Activated CD4-positive, alpha-beta T cell treated with anti-CD3 and anti-CD28 coated beads for 4 hours (primary cell): ENCODE measurements around the gene PCNX4.

Experiments
- DNase-seq, 2 donors: peaks; one replicate each; pipeline ENCODE4 v3.0.0-alpha.2; 2020

Gene PCNX4

DNA sequence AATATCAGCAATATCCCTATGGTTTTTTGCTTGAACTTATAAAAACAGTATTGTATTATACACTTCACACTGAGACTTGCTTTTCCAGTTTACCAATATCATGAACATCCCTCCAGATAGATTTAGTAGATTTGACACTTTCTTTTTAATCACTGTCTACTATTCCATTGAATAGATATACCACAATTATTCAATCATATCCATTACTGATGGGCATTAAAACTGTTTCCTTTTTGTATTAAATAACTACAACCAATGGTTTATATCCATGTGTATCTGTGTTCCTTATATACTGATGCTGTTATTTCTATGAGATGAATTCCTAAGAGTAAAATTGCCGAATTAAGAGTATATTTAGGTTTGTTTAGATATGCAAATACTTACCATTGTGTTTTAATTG, 86.4 kb downstream of the PCNX4 start:
- no peak for DNase-seq

- DNase-seq, result no peak
These were observed 87.1 kb downstream of the PCNX4 start for GRCh38 chr14:60178820-60179219.

- DNase-seq, result no peak
These were observed 87.7 kb downstream of the PCNX4 start for GRCh38 chr14:60179431-60179869.

GRCh38 chr14:60183138-60183537, 91.4 kb downstream of the PCNX4 start:
- no peak for DNase-seq

- DNase-seq, result no peak
These were observed 92.0 kb downstream of the PCNX4 start for GRCh38 chr14:60183741-60184140.

DNA sequence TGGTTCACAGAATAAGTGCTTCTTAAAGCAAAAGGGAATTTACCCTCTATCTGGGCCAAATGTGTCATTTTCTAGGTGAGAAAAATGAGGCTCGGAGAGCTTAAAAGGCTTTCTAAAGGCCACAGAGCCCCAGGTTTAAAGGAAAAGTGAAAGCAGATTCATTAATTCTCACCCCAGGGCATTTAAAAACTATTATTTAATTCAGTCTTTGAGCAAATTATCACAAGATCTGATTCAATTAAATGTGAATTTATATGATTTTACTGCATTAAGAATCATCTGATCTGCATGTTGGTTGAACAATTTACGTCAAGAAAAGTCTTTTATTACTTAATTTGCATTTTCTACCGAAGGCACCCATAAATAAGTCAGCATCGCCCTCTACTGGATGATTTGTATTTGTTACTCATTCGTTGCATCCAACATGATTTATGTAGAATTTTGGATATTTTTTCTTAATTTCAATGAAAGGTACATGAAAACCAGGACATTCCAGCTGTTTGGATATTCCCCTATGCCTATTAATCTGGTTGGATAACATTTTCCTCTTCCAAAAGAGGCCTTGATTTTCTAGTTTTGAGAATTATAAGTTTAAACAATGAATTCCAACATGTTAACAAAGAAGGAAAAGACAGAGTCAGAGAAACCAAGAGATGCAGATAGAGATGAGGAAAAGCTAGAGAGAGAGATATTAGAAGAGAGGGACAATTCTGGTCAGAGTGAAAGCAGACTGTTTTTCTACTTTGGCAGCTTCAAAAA, 92.6 kb downstream of the PCNX4 start:
- DNase-seq, result peak in 1 of 2 donors; percentile 50

- DNase-seq, result no peak
These were observed 93.3 kb downstream of the PCNX4 start for GRCh38 chr14:60184905-60185555.

DNA sequence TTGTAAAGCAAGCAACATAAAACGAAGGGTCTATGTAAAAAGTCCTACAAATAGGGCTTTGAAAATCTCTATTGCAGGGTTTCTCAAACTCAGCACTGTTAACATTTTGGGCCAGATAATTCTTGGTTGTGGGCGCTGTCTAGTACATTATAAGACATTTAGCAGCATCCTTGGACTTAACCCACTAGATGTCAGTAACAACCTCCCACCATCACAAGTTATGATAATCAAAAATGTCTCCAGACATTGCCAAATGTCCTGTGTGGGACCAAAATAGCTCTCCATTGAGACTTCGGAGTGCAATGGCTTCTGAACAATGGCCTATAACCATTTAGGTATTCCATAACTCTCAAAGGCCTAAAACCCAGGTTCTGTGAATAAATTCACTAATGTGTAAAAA, 96.4 kb downstream of the PCNX4 start:
- DNase-seq, result no peak

- no peak for DNase-seq
These were observed 97.0 kb downstream of the PCNX4 start for GRCh38 chr14:60188696-60189095.

DNA sequence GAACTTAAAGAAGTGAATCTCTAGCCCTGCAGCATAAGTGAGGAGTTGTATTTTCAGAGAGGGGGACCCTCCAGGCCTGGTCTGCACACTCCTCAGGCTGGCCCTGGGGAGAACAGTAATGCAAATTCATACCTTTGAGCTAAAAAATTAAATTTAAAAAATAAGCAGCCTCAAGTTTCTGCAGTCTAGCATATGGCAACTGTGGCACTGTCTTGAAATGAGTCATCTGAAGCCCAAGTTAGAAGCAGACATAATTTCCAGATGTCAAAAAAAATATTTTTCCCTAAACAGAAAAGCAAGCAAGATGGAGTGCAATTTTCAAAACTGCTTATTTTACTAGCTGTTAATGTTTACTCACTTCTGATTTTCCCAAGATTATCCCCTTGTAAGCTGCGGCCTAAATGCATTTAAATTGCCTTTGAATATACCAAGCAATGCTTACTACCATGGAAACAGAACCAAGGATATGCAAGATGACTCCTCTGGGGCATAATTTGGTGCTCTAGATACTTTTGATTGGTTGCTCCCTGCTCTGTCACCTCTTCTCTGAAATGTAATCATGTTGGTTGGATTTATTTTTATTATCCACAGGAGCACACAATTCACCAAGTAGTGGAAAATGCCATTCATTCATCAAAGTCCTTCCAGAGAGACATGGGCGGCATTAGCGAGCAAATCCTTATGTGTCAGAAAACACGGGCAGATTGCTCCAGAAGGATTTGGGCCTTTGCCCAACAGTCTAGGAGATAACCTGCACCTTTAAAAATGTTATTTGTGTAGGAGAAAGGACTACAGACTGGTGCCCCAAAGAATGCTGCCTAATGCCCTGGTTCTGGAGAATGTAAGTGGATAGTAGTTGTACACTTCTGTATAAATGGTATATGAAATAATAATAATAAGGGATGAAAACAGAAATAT, 98.5 kb downstream of the PCNX4 start:
- DNase-seq, result no peak

GRCh38 chr14:60195179-60195810, 103.6 kb downstream of the PCNX4 start:
- no peak for DNase-seq

- no peak for DNase-seq
These were observed 104.6 kb downstream of the PCNX4 start for GRCh38 chr14:60196291-60196690.

GRCh38 chr14:60197629-60198303, 106.0 kb downstream of the PCNX4 start:
- no peak for DNase-seq

- no peak for DNase-seq
These were observed 107.6 kb downstream of the PCNX4 start for GRCh38 chr14:60199321-60199720.

- DNase-seq, result no peak
These were observed 112.5 kb downstream of the PCNX4 start for GRCh38 chr14:60204104-60204842.

DNA sequence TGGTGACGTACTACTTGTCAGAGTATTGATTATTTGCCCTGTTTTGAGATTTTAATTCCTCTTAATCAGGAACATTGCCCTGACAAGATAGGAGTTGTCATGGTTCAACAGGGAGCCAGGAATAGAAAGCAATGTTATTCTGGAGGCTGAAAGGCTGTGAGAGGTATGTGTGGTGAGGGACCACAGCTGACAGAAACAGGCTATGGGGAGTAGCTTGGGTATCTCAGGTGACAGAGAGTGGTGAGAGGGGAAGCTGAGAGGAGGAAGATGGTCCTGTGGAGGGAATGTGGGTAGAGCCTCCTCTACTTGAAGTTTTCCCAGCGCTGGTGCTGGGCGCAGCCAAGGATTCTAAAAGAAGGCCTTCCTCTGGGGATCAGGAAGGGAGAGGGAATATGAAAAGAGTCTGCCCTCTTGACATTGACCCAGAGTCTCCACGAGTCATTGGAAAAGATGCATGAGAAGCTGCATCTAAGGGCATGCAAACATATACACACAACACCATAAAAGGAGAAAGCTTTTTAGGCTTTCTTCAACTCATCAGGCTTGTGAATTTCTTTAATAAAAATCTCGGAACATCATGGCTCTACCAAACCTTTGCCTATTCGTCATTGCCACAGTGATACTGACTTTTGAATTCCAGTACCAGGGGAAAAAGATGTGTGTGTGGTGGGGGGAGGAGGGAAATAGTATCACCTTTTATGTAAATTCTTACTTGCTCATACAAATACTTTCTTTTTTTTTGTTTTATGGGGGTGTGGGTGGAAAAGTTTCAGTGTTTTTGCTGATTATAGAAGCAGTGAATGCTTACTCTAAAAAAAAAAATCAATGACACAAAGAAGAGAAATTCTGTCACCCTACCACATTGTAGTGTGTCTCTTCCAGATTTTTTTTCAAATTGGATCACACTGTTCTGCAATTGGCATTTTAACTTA, 113.4 kb downstream of the PCNX4 start:
- no peak for DNase-seq

- no peak for DNase-seq
These were observed 114.5 kb downstream of the PCNX4 start for GRCh38 chr14:60206249-60206670.

- no peak for DNase-seq
These were observed 115.3 kb downstream of the PCNX4 start for GRCh38 chr14:60206837-60207533.

DNA sequence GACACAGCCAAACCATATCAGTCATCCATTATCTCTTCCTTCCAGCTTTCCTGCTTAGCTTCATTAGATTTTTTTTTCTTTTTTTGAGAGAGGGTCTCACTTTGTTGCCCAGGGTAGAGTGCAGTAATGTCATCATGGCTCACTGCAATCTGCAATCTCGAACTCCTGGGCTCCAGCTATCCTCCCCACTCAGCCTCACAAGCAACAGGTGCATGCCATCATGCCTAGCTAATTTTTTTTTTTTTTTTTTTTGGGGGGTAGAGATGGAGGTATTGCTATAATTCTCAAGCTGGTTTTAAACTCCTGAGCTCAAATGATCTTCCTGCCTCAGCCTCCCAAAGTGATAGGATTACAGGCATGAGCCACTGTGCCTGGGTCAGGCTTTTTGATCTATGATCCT, 119.0 kb downstream of the PCNX4 start:
- no peak for DNase-seq

DNA sequence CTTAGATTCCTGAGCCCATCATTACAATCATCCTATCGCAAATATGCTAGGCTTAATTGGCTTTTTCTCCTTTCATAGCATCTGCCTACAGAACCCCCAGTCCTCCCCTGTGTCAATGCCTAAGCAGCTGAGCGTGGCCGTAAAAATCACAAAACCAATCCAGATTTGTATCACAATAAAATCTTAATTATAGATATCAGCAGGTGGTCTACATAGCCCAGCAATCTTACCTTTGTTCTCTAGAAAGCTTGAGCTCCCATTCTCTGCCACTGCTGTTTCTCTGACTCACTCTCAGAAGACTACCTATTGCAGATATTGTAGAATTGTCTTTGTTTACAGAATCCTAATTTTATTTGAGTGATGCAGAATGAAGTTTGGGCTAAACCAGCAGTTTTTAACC, 119.4 kb downstream of the PCNX4 start:
- no peak for DNase-seq
